Measurements from ENCODE around the gene SMIM29.

DNA sequence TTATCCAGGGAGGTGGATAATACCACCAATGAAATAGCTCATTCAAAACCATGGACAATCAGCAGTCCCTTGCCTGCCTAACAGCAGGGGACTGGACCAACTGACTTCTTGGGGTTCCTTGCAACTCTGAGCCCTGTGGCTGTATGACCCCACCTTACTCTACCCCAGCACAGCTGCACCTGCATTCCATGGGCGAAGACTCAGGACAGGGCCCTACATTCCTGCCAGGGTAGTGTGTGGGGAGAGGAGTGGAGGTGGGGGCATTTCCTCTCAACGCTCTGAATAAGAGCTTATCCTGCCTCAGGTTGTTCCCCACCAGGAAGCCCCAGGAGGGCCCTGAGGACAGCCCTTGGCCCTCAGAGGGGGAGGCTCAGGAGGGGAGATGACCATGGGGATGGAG is 42.9 kb downstream of the SMIM29 start:
- TF ChIP-seq, protein P1, sequence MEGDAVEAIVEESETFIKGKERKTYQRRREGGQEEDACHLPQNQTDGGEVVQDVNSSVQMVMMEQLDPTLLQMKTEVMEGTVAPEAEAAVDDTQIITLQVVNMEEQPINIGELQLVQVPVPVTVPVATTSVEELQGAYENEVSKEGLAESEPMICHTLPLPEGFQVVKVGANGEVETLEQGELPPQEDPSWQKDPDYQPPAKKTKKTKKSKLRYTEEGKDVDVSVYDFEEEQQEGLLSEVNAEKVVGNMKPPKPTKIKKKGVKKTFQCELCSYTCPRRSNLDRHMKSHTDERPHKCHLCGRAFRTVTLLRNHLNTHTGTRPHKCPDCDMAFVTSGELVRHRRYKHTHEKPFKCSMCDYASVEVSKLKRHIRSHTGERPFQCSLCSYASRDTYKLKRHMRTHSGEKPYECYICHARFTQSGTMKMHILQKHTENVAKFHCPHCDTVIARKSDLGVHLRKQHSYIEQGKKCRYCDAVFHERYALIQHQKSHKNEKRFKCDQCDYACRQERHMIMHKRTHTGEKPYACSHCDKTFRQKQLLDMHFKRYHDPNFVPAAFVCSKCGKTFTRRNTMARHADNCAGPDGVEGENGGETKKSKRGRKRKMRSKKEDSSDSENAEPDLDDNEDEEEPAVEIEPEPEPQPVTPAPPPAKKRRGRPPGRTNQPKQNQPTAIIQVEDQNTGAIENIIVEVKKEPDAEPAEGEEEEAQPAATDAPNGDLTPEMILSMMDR (IDR thresholded peaks at IDR 0.05; ENCODE audit: insufficient read depth, low read length, poor library complexity, severe bottlenecking) = no peak
- TF ChIP-seq EZH2phosphoT487 (conservative IDR thresholded peaks at IDR 0.05; ENCODE audit: low read length) = no peak
